HG03045 (cell line): ENCODE results near the gene KLHL34.

ENCODE experiments used
- ATAC-seq: cut with Tn5 transposase; IDR thresholded peaks from one replicate; pipeline ENCODE4 v1.9.1; 2021; ENCODE audit warnings: mild to moderate bottlenecking, moderate library complexity; ENCODE audit not compliant: unreplicated experiment

The KLHL34 gene

GRCh38 chrX:21656587-21657317 is 1.4 kb downstream of the KLHL34 start:
- no peak for ATAC-seq

- no peak for ATAC-seq
Observed at GRCh38 chrX:21655901-21656586, 2.1 kb downstream of the KLHL34 start.

DNA sequence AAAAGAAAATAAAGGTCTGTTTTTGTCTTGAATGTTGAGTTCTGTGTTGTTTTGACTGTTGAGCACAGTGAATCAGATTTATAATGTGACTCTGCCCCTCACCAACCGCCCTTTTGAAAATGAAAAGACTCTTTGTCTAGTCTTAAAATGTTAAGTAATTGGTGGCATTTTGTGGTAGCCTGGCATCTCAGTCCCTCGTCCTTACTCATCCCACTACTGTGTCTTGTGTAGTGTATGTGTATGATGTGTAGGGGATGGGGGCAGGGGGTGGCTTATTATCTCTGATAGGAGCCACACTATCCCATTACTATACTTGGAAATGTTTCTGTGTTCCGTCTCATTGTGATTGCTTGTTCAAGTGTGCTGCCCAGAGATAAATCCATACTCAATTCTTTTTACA is 12.2 kb downstream of the KLHL34 start:
- ATAC-seq: no peak

- no peak for ATAC-seq
Observed at GRCh38 chrX:21645431-21645830, 12.7 kb downstream of the KLHL34 start.

DNA sequence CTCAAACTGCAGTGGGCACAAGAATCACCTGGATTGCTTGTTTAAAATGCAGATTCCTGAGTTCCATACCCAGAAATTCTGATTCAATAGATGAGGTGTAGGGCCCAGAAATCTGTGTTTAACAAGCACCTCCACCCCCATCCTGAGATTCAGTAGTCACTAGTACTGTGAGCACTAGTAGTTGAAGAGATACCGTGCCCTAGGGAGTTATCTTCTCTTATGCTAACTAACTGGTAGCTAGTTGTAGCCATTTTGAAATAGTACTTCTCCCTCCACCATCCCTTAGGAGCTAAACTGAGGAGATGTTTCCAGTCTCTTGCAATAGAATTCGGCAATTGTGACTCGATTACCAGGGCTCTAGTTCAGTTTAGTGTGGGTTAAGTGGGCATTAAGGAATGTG is 18.4 kb downstream of the KLHL34 start:
- ATAC-seq: no peak

DNA sequence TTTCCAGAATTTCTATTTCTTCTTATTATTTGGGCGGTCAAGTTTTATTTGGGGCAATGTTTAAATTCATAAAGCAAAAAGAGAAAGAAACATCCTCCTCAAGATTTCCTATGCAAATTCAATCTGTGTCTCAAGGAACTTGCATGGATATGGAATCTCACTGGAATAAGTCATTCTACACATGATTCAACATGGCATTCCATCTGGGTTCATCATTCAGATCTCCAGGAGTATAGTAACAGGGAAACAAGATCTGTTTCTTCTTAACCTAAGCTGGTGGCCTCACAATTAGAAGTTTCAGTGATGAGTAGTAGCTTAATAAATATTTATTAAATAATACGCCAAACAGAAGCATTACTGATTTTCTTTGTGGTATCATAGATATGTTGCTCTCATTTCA is 19.8 kb downstream of the KLHL34 start:
- ATAC-seq: no peak

GRCh38 chrX:21632027-21632426 is 26.1 kb downstream of the KLHL34 start:
- no peak for ATAC-seq

DNA sequence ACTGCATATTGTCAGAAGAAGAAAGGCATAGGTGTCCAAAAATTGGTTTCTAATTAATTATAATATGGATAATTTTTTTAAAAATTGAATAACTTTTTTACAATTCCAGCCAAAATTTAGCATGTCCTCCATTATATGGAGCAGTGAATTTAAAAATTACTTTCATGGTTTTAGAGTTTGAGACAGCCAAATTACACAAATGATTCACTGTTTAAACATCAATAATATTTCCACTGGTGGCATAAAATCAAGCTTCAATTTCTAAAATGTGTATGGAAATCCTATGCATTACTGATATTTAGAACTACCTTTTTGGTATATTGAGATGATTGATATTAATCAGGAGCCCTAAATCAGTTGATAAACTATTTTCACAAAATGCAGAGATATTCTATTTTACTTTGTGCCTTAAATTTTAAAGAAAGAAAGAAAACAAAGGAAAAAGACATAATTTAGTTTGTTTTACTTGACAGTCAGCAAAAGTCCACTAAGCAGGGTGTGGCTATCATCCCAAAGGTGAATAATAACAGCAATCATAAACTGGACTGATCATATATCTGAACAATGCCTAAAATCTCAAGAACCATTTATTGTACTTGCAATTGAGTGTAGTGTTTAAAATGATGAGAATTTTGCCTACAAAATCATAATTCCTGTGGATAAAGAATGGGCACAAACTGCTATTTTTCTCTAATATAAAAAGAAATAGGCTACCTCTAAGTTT is 34.2 kb downstream of the KLHL34 start:
- no peak for ATAC-seq

DNA sequence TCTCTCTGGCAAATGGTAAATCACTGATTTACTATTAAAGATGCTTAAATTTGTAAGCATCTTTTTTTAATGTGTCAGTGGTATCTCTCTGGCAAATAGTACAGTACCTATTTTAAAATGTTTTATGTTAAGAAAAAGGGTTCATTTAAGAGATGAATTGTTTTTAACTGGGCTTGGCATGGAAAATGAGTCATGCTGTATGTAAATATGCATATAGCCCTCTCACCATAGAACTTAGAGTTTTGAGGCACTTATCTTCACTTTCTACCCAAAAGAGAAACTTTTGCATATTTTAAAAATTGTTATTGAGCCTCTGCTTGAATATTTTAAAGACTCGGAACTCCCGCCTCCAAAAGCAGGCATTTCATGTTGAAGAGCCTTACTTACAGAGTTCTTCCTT is 37.9 kb downstream of the KLHL34 start:
- ATAC-seq: no peak

GRCh38 chrX:21616386-21616785 is 41.7 kb downstream of the KLHL34 start:
- ATAC-seq: no peak

GRCh38 chrX:21612154-21612553 is 46.0 kb downstream of the KLHL34 start:
- no peak for ATAC-seq

DNA sequence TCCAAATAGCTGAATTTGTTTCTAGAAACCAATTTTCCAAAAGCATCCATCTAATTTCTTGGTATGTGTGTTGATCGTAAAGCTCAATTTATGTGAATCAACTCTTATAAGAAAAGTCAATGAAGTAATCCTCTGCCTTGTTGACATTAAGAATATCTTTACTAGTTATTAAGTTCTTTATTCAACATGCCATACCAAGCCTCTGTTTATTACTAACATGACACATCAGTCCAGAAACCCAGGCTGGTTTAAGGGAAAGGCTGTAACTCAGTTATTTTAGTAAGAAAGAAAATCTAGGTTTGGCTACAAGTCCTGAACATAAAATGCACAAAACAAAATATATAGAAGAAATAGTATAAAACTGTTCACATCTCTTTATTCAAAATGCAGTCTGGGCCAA is 48.0 kb downstream of the KLHL34 start:
- no peak for ATAC-seq

- ATAC-seq: no peak
Observed at GRCh38 chrX:21606002-21606401, 52.1 kb downstream of the KLHL34 start.
